ENCODE measurements around the gene RCAN2.

- TF ChIP-seq CTCF (IDR thresholded peaks at IDR 0.05) (no peak), TCF7L2 (IDR thresholded peaks at IDR 0.05; ENCODE audit: low read depth, low read length) (no peak), POLR2AphosphoS5 (IDR thresholded peaks at IDR 0.05; ENCODE audit: low read depth, low read length) (no peak)
These were observed 214.6 kb downstream of the RCAN2 start for GRCh38 chr6:46276576-46277142.
